ENCODE data around the gene NIT2.

NIT2 gene

DNA sequence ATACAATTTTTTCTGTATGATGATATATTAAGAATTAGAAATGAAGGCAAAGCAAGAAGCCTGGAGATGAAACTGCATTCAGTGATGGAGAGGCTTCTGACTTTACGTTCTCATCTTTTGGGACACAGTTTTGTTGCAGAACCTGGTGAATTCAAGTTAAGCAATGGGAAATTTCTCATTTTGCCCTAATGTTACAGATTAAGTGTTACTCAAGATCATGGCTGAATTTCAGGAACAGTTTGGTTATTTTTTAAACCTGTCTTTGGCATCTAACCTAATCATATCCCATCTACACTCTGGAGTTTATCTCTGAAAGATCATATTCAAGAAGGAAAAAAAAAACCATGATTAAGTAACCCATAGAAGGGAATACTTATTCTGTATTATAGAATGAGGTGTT lies 6.0 kb downstream of the NIT2 start:
- TF ChIP-seq, protein P1, sequence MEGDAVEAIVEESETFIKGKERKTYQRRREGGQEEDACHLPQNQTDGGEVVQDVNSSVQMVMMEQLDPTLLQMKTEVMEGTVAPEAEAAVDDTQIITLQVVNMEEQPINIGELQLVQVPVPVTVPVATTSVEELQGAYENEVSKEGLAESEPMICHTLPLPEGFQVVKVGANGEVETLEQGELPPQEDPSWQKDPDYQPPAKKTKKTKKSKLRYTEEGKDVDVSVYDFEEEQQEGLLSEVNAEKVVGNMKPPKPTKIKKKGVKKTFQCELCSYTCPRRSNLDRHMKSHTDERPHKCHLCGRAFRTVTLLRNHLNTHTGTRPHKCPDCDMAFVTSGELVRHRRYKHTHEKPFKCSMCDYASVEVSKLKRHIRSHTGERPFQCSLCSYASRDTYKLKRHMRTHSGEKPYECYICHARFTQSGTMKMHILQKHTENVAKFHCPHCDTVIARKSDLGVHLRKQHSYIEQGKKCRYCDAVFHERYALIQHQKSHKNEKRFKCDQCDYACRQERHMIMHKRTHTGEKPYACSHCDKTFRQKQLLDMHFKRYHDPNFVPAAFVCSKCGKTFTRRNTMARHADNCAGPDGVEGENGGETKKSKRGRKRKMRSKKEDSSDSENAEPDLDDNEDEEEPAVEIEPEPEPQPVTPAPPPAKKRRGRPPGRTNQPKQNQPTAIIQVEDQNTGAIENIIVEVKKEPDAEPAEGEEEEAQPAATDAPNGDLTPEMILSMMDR (IDR thresholded peaks at IDR 0.05), result no peak

DNA sequence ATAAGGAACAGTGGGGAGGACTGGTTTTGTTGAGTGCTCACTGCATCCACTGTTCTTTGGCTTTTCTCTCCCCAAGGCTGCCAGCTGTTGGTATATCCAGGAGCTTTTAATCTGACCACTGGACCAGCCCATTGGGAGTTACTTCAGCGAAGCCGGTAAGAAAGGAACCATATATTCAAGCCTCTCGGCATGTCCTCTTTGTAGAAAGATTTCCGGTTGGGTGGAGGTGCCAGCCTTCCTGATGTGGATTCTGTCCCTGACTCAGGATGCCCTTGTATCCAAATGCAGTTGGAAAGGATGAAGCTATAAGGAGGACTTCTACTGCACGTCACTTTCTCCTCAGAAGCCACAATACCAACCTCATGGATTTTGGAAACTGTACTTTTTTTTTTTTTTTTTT lies 14.2 kb downstream of the NIT2 start:
- TF ChIP-seq, protein P1 (IDR thresholded peaks at IDR 0.05), result no peak

DNA sequence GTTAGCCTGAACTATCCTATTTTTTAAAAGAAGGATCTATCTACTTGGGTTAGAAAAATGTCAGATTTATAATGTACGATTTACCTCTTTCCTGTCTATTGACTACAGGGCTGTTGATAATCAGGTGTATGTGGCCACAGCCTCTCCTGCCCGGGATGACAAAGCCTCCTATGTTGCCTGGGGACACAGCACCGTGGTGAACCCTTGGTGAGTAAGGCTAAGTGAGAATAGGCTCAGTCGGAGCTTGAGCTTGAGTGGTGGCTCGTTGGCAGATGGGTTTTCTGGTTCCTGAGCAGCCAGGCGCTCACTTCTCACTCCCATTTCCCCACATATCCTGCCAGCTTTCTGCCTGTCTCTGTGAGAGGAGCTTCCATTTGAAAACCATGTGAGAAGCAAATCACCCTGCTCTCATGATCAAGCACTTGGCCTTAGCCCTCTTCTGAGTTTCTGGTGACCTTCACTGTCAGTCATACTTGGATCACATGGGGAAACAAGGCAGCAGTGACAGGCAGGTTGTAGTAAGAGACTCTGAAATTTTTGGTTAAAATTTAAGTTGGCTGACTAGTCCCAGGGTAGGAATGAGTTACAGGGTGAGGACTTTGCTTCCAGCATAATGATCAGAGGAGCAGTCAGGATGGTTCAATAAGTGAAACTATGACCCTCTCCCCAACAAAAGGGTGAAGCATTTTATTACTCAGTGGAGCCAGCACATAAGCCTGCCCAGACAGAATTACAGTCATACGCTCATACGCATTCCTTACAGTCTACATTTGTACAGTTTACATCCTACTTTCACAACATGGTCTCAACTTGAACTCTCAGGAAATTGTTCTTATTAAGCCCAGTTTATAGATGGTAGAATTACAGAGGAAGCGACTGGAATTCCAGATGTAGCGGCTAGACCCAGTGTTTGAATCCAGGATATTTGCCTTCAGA lies 18.0 kb downstream of the NIT2 start:
- TF ChIP-seq, protein P1 (IDR thresholded peaks at IDR 0.05), result no peak

DNA sequence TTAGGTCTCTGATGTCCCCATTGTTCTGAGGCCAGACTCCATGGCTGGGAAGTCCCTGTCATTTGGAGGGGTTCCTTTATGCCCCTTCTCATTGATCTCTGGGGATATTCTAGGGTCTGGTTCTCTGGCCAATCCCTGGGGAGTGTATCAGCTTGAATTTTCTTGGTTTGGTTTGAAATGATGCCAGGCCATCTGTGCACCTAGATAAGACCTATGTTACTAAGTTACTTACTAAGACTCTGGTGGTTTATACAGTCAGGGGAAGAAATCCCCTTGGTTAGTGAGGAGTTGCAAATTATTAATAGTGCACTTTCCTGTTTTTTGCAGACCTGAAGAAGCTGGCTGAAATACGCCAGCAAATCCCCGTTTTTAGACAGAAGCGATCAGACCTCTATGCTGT lies 20.3 kb downstream of the NIT2 start:
- TF ChIP-seq, protein P1 (IDR thresholded peaks at IDR 0.05), result no peak

DNA sequence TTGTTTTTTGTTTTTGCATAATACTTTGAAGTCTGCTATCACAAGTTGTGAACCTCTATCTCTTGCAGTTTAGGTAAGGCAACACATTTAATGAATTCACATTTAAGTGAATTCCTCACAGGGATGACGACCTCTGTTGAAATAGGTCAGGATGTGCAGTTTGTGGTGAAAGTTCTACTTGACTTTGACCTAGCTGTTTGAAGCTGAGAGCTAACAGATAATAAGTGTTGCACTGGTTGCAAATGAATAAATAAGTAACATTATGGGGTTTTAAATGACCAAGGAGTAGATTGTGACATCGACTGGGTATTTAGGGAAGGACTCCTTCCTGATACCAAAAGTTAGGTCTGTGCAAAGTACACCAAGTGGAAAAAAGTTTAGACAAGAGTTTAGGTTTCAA lies 23.9 kb downstream of the NIT2 start:
- TF ChIP-seq, protein P1 (IDR thresholded peaks at IDR 0.05), result no peak

DNA sequence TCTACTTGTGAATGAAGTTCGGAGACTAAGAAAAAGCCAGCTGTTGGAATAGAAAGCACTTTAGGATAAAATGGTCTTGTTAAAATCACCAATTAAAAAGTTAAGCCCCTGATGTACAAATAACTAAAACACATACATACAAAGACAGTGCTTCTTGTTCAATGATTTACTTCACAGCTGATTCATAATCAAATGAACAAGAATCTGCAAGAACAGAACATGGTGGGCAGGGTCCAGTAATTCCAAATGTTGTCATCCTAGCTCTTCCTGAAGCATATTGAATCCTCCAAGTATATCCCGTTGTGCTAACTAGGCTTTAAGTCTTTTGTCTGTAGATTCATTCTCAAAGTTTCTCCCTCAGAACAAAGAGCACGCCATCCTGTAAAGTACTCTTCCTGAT lies 24.5 kb downstream of the NIT2 start:
- TF ChIP-seq, protein P1 (IDR thresholded peaks at IDR 0.05), result no peak

DNA sequence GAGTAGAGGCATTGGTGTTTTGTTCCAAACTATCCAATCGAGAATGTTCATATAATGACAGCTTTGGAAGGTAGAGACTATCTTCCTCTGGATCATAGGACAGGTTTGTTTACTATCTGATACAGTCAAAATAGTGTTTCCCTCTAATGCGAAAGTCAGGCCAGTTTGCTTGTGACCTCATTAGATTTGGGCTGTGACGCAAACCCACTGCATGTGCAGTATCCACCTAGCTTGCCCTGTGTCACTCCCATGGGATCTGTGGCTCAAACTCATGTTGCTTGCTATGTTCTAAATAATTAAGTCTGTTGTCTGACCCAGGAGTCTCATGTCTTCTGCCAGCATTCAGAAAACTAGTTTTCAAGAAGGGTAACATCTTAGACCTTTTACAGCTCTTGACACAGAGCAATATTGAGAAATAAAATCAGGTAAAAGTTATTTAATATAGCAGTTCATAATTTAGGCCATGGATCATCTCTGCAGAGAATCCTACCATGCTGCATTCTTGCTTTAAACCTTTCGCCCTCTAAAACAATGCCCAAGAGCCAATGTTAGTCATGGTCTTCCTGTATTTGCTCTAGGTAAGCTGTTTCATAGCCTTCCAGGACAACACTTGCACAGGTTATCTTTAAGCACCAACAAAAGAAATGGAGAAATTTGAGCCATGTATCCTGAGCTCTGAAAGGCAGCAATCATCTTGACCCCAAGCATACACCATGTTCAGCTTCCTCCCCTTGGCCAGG lies 26.4 kb downstream of the NIT2 start:
- TF ChIP-seq, protein P1 (IDR thresholded peaks at IDR 0.05), result no peak
